HG03432 (cell line): ENCODE results near the gene ATP11B.
"Not testable (repeated sequence)": the region's sequence is repeated elsewhere in the genome, so short reads cannot be mapped to it uniquely, and the experiment has no call there.

Source experiments
- ATAC-seq: cut with Tn5 transposase; IDR thresholded peaks from one replicate; pipeline ENCODE4 v1.9.1; 2021; ENCODE audit warnings: mild to moderate bottlenecking, moderate library complexity; ENCODE audit not compliant: unreplicated experiment

ATP11B gene

GRCh38 chr3:182794455-182795388, 1.4 kb downstream of the ATP11B start:
- no peak for ATAC-seq

GRCh38 chr3:182795389-182795782, 2.1 kb downstream of the ATP11B start:
- peak; percentile 25 for ATAC-seq

- no peak for ATAC-seq
Measured at GRCh38 chr3:182796310-182796709, 3.0 kb downstream of the ATP11B start.

- ATAC-seq = no peak
Measured at GRCh38 chr3:182797876-182798275, 4.6 kb downstream of the ATP11B start.

- ATAC-seq = not testable (repeated sequence)
Measured at GRCh38 chr3:182799143-182799542, 5.8 kb downstream of the ATP11B start.

GRCh38 chr3:182800508-182800907, 7.2 kb downstream of the ATP11B start:
- no peak for ATAC-seq

GRCh38 chr3:182802413-182803390, 9.4 kb downstream of the ATP11B start:
- ATAC-seq = no peak

GRCh38 chr3:182803596-182803995, 10.3 kb downstream of the ATP11B start:
- ATAC-seq = no peak

GRCh38 chr3:182807061-182807460, 13.8 kb downstream of the ATP11B start:
- ATAC-seq = no peak

- ATAC-seq = no peak
Measured at GRCh38 chr3:182808041-182808770, 14.9 kb downstream of the ATP11B start.

- ATAC-seq = no peak
Measured at GRCh38 chr3:182809531-182809930, 16.2 kb downstream of the ATP11B start.

GRCh38 chr3:182810574-182811268, 17.4 kb downstream of the ATP11B start:
- ATAC-seq = no peak

GRCh38 chr3:182811269-182811596, 17.9 kb downstream of the ATP11B start:
- no peak for ATAC-seq

GRCh38 chr3:182812123-182812522, 18.8 kb downstream of the ATP11B start:
- ATAC-seq = no peak

- peak; percentile 67 for ATAC-seq
Measured at GRCh38 chr3:182814419-182815062, 21.2 kb downstream of the ATP11B start.

GRCh38 chr3:182816181-182816580, 22.9 kb downstream of the ATP11B start:
- no peak for ATAC-seq

GRCh38 chr3:182818296-182818978, 25.1 kb downstream of the ATP11B start:
- ATAC-seq = no peak

- ATAC-seq = no peak
Measured at GRCh38 chr3:182821221-182821981, 28.1 kb downstream of the ATP11B start.
